C1 segment of cervical spinal cord (tissue), 14 donors: Measurements from ENCODE around the gene RSKR.
A peak's percentile ranks its signal among the peaks of the same experiment; 100 is the strongest.
"Not testable (repeated sequence)": the region's sequence is repeated elsewhere in the genome, so short reads cannot be mapped to it uniquely, and the experiment has no call there.

Source experiments
- DNase-seq, 14 donors: peaks; one replicate each; lab custom pipeline; 2025; lab: John Stamatoyannopoulos, UW

The RSKR gene

GRCh38 chr17:28613931-28614381 lies at the start of gene RSKR:
RSKR (minus strand) TSS chr17:28614185; CDS start chr17:28614161, 24 bp downstream.
- DNase-seq = peak in 2 of 14 donors; percentile 7 to 20

- DNase-seq = no peak
Measured at GRCh38 chr17:28663723-28664122, 49.7 kb upstream of the RSKR start.

GRCh38 chr17:28662527-28662829 lies 48.5 kb upstream of the RSKR start:
- DNase-seq = no peak

- peak; percentile 49 to 97 (median 92) for DNase-seq
Measured at GRCh38 chr17:28661635-28662526, 47.9 kb upstream of the RSKR start, which contains the start of the genes SDF2 and SUPT6H. SDF2 (minus strand) TSS chr17:28661906; CDS start chr17:28661876, 30 bp downstream. SUPT6H (plus strand) TSS chr17:28662205; CDS start chr17:28673402, 11,197 bp downstream.

- DNase-seq = not testable (repeated sequence)
Measured at GRCh38 chr17:28659497-28659881, 45.5 kb upstream of the RSKR start.

- not testable (repeated sequence) for DNase-seq
Measured at GRCh38 chr17:28658766-28659496, 44.9 kb upstream of the RSKR start.

GRCh38 chr17:28658342-28658741 lies 44.4 kb upstream of the RSKR start:
- DNase-seq = not testable (repeated sequence)

GRCh38 chr17:28657756-28658155 lies 43.8 kb upstream of the RSKR start:
- DNase-seq = no peak

- no peak for DNase-seq
Measured at GRCh38 chr17:28655160-28655559, 41.2 kb upstream of the RSKR start.

- DNase-seq = no peak
Measured at GRCh38 chr17:28648698-28649097, 34.7 kb upstream of the RSKR start.

GRCh38 chr17:28646039-28646754 lies 32.2 kb upstream of the RSKR start:
- DNase-seq = peak in 1 of 14 donors; percentile 6

- DNase-seq = no peak
Measured at GRCh38 chr17:28645576-28645939, 31.6 kb upstream of the RSKR start.

- peak; percentile 67 to 95 (median 90) for DNase-seq
Measured at GRCh38 chr17:28644787-28645575, 31.0 kb upstream of the RSKR start, which contains the start of gene BLTP2. BLTP2 (minus strand) TSS chr17:28645158; CDS start chr17:28645056, 102 bp downstream.

GRCh38 chr17:28643983-28644786 lies 30.2 kb upstream of the RSKR start:
- peak in 9 of 14 donors; percentile 6 to 42 (median 14) for DNase-seq

- no peak for DNase-seq
Measured at GRCh38 chr17:28641579-28641978, 27.6 kb upstream of the RSKR start.

GRCh38 chr17:28635506-28635905 lies 21.5 kb upstream of the RSKR start:
- DNase-seq = no peak

GRCh38 chr17:28634206-28634865 lies 20.4 kb upstream of the RSKR start:
- DNase-seq = no peak

- no peak for DNase-seq
Measured at GRCh38 chr17:28626818-28627217, 12.8 kb upstream of the RSKR start.

- no peak for DNase-seq
Measured at GRCh38 chr17:28624148-28624547, 10.2 kb upstream of the RSKR start.

GRCh38 chr17:28623696-28624095 lies 9.7 kb upstream of the RSKR start:
- no peak for DNase-seq
